Neural cell (in vitro differentiated cells): ENCODE measurements around the gene METRN. TPM values are rescaled to one million over a fixed set of nuclear protein-coding genes. Genes with fewer than 3 reads are reported as not detected.

Experiments
- H2AFZ ChIP-seq: fragments of 200-600, 300-800 bp; sonication (generic), shearing (Covaris generic); 2 replicates; pipeline ENCODE4 v1.6.0; 2014; ENCODE audit warnings: low read depth, mild to moderate bottlenecking, antibody characterized with exemption, low read length, moderate library complexity
- H3F3A ChIP-seq: fragments of 200-600 bp; shearing (Covaris generic); 2 replicates; pipeline ENCODE4 v1.6.1; 2016; ENCODE audit warnings: mild to moderate bottlenecking, moderate library complexity, mixed read lengths, antibody characterized with exemption, low read length; ENCODE audit not compliant: insufficient read depth, poor library complexity, severe bottlenecking
- H3K27ac ChIP-seq: fragments of 200-600, 300-800 bp; sonication (generic), shearing (Covaris generic); 2 replicates; pipeline ENCODE4 v1.5.1; 2014; ENCODE audit warnings: mild to moderate bottlenecking, low read length, moderate library complexity
- H3K27me3 ChIP-seq: fragments of 300-800, 200-600 bp; sonication (generic), shearing (Covaris generic); 2 replicates; pipeline ENCODE4 v1.6.0; 2014; ENCODE audit warnings: mild to moderate bottlenecking, low read depth, low read length, moderate library complexity; ENCODE audit not compliant: insufficient read depth
- H3K36me3 ChIP-seq: fragments of 300-800, 200-600 bp; sonication (generic), shearing (Covaris generic); 2 replicates; pipeline ENCODE4 v1.5.1; 2014; ENCODE audit warnings: mild to moderate bottlenecking, antibody characterized with exemption, low read length, moderate library complexity; ENCODE audit not compliant: insufficient read depth
- H3K4me2 ChIP-seq: fragments of 300-800, 200-600 bp; sonication (generic), shearing (Covaris generic); 2 replicates; pipeline ENCODE4 v1.6.0; 2014; ENCODE audit warnings: mild to moderate bottlenecking, low read length
- H3K4me3 ChIP-seq: fragments of 300-800, 200-600 bp; sonication (generic), shearing (Covaris generic); 2 replicates; pipeline ENCODE4 v1.5.1; 2014; ENCODE audit warnings: mild to moderate bottlenecking, low read length, moderate library complexity
- H3K79me2 ChIP-seq: fragments of 200-600 bp; shearing (Covaris generic); replicated peaks from 2 replicates; pipeline ENCODE4 v1.6.0; 2014; ENCODE audit warnings: mild to moderate bottlenecking, low read length, moderate library complexity; ENCODE audit not compliant: insufficient read depth
- H3K9ac ChIP-seq: fragments of 300-800, 200-600 bp; sonication (generic), shearing (Covaris generic); 2 replicates; pipeline ENCODE4 v1.6.1; 2016; ENCODE audit warnings: mild to moderate bottlenecking, low read length, mixed read lengths
- H3K9me2 ChIP-seq: fragments of 200-600 bp; shearing (Covaris generic); 2 replicates; pipeline ENCODE4 v1.6.1; 2016; ENCODE audit warnings: mild to moderate bottlenecking, low read length, mixed read lengths; ENCODE audit not compliant: insufficient read depth
- H3K9me3 ChIP-seq: fragments of 200-600, 300-800 bp; sonication (generic), shearing (Covaris generic); 2 replicates; pipeline ENCODE4 v1.6.1; 2016; ENCODE audit warnings: mild to moderate bottlenecking, mixed run types, low read length, moderate library complexity, mixed read lengths
- H4K20me1 ChIP-seq: fragments of 200-600 bp; shearing (Covaris generic); 2 replicates; pipeline ENCODE4 v1.6.1; 2016; ENCODE audit warnings: mild to moderate bottlenecking, mixed run types; ENCODE audit not compliant: insufficient read depth
- EP300 ChIP-seq: fragments of 450-650 bp; conservative IDR thresholded peaks from 2 replicates; pipeline ENCODE4 v1.6.1; 2014; ENCODE audit warnings: antibody characterized with exemption, mild to moderate bottlenecking, moderate library complexity; ENCODE audit not compliant: poor library complexity, severe bottlenecking
- EZH2 ChIP-seq: fragments of 200-600, 300-800 bp; shearing (Covaris generic), sonication (generic); IDR thresholded peaks from 2 replicates; pipeline ENCODE4 v1.6.1; 2014; ENCODE audit warnings: antibody characterized with exemption, low read length, borderline replicate concordance, mild to moderate bottlenecking; ENCODE audit not compliant: insufficient read depth, poor library complexity, severe bottlenecking
- MXI1 ChIP-seq: fragments of 450-650 bp; conservative IDR thresholded peaks from 2 replicates; pipeline ENCODE4 v1.6.1; 2014; ENCODE audit warnings: antibody characterized with exemption, mild to moderate bottlenecking; ENCODE audit not compliant: poor library complexity, severe bottlenecking
- POLR2AphosphoS5 ChIP-seq: IDR thresholded peaks from 2 replicates; pipeline ENCODE4 v1.6.1; 2012
- RAD21 ChIP-seq: fragments of 450-650 bp; conservative IDR thresholded peaks from 2 replicates; pipeline ENCODE4 v1.6.1; 2014; ENCODE audit warnings: antibody characterized with exemption, mild to moderate bottlenecking, moderate library complexity
- SMC3 ChIP-seq: fragments of 450-650 bp; conservative IDR thresholded peaks from 2 replicates; pipeline ENCODE4 v1.6.1; 2014; ENCODE audit warnings: antibody characterized with exemption, mild to moderate bottlenecking, moderate library complexity; ENCODE audit not compliant: poor library complexity
- TAF1 ChIP-seq: IDR thresholded peaks from 2 replicates; pipeline ENCODE4 v1.6.1; 2012; ENCODE audit warnings: low read depth
- polyA plus RNA-seq: library from polyadenylated mRNA; depleted of rRNA; stranded (reverse); fragments of >200 nt; gene quantifications from 2 replicates; pipeline ENCODE4 v1.2.3, GENCODE V29; 2014
- TF ChIP-seq, protein P1 (sequence below): IDR thresholded peaks from 2 replicates; pipeline ENCODE4 v1.6.1; 2012; ENCODE audit warnings: borderline replicate concordance
- TF ChIP-seq, protein P2 (sequence below): fragments of 450-650 bp; IDR thresholded peaks from 2 replicates; pipeline ENCODE4 v1.5.1; 2014; ENCODE audit warnings: antibody characterized with exemption, mild to moderate bottlenecking, moderate library complexity; ENCODE audit not compliant: poor library complexity, severe bottlenecking

Gene METRN
- polyA plus RNA-seq, 1 donor from 2014 or later = 37.6 TPM

- Histone ChIP-seq H2AFZ (no peak overlapping the region), H3K27ac (no peak overlapping the region), H3K9me3 (no peaks in the 10 kb centered on the region), H4K20me1 (peaks cover 53% of the 10 kb centered on the region), H3K36me3 (no peaks in the 10 kb centered on the region), H3K9ac (peak overlapping the region; percentile 56), H3K9me2 (no peaks in the 10 kb centered on the region), H3F3A (no peaks in the 10 kb centered on the region), H3K79me2 (peaks cover 43% of the 10 kb centered on the region), H3K4me2 (peak overlapping the region; percentile 35), H3K4me3 (peak overlapping the region; percentile 62), H3K27me3 (peaks cover 36% of the 10 kb centered on the region)
- TF ChIP-seq RAD21 (no peak), POLR2AphosphoS5 (no peak), TAF1 (no peak), EZH2 (no peak), MXI1 (peak; percentile 43), SMC3 (no peak), EP300 (no peak)
- TF ChIP-seq, protein P1, sequence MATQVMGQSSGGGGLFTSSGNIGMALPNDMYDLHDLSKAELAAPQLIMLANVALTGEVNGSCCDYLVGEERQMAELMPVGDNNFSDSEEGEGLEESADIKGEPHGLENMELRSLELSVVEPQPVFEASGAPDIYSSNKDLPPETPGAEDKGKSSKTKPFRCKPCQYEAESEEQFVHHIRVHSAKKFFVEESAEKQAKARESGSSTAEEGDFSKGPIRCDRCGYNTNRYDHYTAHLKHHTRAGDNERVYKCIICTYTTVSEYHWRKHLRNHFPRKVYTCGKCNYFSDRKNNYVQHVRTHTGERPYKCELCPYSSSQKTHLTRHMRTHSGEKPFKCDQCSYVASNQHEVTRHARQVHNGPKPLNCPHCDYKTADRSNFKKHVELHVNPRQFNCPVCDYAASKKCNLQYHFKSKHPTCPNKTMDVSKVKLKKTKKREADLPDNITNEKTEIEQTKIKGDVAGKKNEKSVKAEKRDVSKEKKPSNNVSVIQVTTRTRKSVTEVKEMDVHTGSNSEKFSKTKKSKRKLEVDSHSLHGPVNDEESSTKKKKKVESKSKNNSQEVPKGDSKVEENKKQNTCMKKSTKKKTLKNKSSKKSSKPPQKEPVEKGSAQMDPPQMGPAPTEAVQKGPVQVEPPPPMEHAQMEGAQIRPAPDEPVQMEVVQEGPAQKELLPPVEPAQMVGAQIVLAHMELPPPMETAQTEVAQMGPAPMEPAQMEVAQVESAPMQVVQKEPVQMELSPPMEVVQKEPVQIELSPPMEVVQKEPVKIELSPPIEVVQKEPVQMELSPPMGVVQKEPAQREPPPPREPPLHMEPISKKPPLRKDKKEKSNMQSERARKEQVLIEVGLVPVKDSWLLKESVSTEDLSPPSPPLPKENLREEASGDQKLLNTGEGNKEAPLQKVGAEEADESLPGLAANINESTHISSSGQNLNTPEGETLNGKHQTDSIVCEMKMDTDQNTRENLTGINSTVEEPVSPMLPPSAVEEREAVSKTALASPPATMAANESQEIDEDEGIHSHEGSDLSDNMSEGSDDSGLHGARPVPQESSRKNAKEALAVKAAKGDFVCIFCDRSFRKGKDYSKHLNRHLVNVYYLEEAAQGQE = peak; percentile 57
- TF ChIP-seq, protein P2, sequence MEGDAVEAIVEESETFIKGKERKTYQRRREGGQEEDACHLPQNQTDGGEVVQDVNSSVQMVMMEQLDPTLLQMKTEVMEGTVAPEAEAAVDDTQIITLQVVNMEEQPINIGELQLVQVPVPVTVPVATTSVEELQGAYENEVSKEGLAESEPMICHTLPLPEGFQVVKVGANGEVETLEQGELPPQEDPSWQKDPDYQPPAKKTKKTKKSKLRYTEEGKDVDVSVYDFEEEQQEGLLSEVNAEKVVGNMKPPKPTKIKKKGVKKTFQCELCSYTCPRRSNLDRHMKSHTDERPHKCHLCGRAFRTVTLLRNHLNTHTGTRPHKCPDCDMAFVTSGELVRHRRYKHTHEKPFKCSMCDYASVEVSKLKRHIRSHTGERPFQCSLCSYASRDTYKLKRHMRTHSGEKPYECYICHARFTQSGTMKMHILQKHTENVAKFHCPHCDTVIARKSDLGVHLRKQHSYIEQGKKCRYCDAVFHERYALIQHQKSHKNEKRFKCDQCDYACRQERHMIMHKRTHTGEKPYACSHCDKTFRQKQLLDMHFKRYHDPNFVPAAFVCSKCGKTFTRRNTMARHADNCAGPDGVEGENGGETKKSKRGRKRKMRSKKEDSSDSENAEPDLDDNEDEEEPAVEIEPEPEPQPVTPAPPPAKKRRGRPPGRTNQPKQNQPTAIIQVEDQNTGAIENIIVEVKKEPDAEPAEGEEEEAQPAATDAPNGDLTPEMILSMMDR = no peak
Observed at GRCh38 chr16:700684-701584, 14.0 kb upstream of the METRN start.

DNA sequence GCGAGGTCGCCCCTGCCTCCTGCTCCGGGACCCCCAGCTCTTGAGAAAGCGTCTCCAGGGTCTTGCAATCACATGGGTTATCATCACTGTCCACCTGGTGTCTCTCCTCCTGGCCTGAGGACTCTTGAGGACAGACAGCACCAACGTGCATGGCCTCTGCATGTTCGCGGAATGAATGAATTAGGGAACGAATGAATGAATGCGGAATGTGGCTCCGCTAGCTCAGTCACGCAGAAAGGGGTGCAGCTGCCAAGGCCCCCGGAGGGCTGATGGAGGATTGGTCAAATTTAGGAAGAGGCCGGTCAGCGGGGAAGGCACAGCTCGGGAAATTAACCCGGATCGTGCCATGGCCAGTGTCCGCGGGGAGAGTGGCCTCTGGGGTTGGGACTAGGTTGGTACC is 12.6 kb upstream of the METRN start:
- Histone ChIP-seq H3K9me2 (no peaks in the 10 kb centered on the region), H3K27me3 (peaks cover 31% of the 10 kb centered on the region), H2AFZ (no peak overlapping the region), H3F3A (no peaks in the 10 kb centered on the region), H3K4me2 (no peak overlapping the region), H4K20me1 (peaks cover 50% of the 10 kb centered on the region), H3K27ac (no peak overlapping the region), H3K9ac (no peak overlapping the region), H3K9me3 (no peaks in the 10 kb centered on the region), H3K4me3 (peak overlapping the region; percentile 62), H3K79me2 (peaks cover 43% of the 10 kb centered on the region), H3K36me3 (no peaks in the 10 kb centered on the region)
- TF ChIP-seq, protein P2 = no peak
- TF ChIP-seq MXI1 (no peak), EZH2 (no peak), TAF1 (no peak), POLR2AphosphoS5 (no peak), RAD21 (no peak), SMC3 (no peak), EP300 (no peak)
- TF ChIP-seq, protein P1 = no peak
